ENCODE measurements around the gene ATRX. TPM values are rescaled to one million over a fixed set of nuclear protein-coding genes. Genes with fewer than 3 reads are reported as not detected.

Gene ATRX
- total RNA-seq, 1 donor from 2014 or later = 129 TPM

DNA sequence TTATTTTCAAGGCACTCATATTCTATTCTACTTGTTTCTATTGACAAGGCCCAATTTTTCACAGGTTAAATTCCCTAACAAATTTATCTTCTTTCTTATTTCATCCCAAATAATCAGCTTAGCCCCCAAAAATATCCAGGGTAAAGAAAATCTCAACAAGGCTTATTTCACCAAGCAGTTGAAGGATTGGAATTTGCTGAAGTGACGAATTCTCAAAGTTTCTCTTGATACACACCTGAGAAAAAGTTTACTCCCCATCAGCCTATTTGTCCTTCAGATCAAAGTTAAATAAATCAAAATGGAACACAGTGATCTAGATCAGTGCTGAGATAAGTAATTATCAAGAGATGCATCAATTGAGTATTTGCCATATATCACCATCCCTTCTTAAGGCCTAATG lies 106.9 kb downstream of the ATRX start:
- Histone ChIP-seq H3K9ac (no peak overlapping the region), H3K27ac (no peak overlapping the region), H3K4me2 (no peak overlapping the region), H3K9me3 (ENCODE audit: low read depth) (no peaks in the 10 kb centered on the region), H3K36me3 (peaks cover 6% of the 10 kb centered on the region), H3K27me3 (no peaks in the 10 kb centered on the region), H3K79me2 (ENCODE audit: low read depth) (peaks cover 17% of the 10 kb centered on the region), H3F3A (ENCODE audit: low read depth) (no peaks in the 10 kb centered on the region), H3K4me3 (no peak overlapping the region), H4K20me1 (ENCODE audit: low read depth) (no peaks in the 10 kb centered on the region), H2AFZ (replicated peaks) (no peak overlapping the region), H3K4me1 (no peaks in the 10 kb centered on the region)
- Mint-ChIP-seq H3K9me3 (no peaks in the 10 kb centered on the region), H3K27me3 (ENCODE audit: insufficient read depth, low read depth) (no peaks in the 10 kb centered on the region), H3K4me1 (no peaks in the 10 kb centered on the region), H3K27ac (no peak overlapping the region), H3K36me3 (peaks cover 11% of the 10 kb centered on the region), H3K4me3 (no peak overlapping the region)
- no peak for DNase-seq (ENCODE audit: low spot score)
- TF ChIP-seq, protein P1, sequence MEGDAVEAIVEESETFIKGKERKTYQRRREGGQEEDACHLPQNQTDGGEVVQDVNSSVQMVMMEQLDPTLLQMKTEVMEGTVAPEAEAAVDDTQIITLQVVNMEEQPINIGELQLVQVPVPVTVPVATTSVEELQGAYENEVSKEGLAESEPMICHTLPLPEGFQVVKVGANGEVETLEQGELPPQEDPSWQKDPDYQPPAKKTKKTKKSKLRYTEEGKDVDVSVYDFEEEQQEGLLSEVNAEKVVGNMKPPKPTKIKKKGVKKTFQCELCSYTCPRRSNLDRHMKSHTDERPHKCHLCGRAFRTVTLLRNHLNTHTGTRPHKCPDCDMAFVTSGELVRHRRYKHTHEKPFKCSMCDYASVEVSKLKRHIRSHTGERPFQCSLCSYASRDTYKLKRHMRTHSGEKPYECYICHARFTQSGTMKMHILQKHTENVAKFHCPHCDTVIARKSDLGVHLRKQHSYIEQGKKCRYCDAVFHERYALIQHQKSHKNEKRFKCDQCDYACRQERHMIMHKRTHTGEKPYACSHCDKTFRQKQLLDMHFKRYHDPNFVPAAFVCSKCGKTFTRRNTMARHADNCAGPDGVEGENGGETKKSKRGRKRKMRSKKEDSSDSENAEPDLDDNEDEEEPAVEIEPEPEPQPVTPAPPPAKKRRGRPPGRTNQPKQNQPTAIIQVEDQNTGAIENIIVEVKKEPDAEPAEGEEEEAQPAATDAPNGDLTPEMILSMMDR (IDR thresholded peaks at IDR 0.05) = no peak
- no peak for TF ChIP-seq EZH2phosphoT487 (IDR thresholded peaks at IDR 0.05)

DNA sequence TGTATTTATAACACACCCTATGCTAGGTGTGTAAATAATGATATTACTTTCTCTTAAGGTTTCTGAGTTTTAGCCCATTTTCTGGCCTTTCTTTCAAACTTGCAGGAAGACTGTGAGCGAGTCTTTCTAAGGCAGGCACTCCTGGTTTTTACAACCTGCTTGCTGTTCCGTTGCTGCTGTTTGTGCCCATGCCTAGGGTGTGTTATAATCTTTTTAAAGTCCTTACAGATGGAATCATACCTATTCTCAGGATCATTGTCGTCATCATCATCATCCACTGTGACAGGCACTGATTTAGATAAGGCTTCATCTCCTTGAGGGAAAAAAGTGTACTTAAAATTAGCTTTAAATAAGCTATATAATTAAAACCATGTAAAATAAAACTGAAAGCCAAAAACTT lies 110.0 kb downstream of the ATRX start:
- Mint-ChIP-seq H3K9me3 (no peaks in the 10 kb centered on the region), H3K36me3 (no peaks in the 10 kb centered on the region), H3K27me3 (ENCODE audit: insufficient read depth, low read depth) (no peaks in the 10 kb centered on the region), H3K27ac (no peak overlapping the region), H3K4me1 (no peaks in the 10 kb centered on the region), H3K4me3 (no peak overlapping the region)
- Histone ChIP-seq H3K9me3 (ENCODE audit: low read depth) (no peaks in the 10 kb centered on the region), H3K27ac (no peak overlapping the region), H2AFZ (replicated peaks) (no peak overlapping the region), H3K4me1 (no peaks in the 10 kb centered on the region), H3F3A (ENCODE audit: low read depth) (no peaks in the 10 kb centered on the region), H3K9ac (no peak overlapping the region), H3K4me3 (no peak overlapping the region), H3K27me3 (no peaks in the 10 kb centered on the region), H4K20me1 (ENCODE audit: low read depth) (no peaks in the 10 kb centered on the region), H3K36me3 (peaks cover 6% of the 10 kb centered on the region), H3K4me2 (no peak overlapping the region), H3K79me2 (ENCODE audit: low read depth) (peaks cover 17% of the 10 kb centered on the region)
- no peak for DNase-seq (ENCODE audit: low spot score)
- TF ChIP-seq EZH2phosphoT487 (IDR thresholded peaks at IDR 0.05) (no peak), EZH2 (IDR thresholded peaks at IDR 0.05) (no peak)
- TF ChIP-seq, protein P1 (IDR thresholded peaks at IDR 0.05) = no peak

DNA sequence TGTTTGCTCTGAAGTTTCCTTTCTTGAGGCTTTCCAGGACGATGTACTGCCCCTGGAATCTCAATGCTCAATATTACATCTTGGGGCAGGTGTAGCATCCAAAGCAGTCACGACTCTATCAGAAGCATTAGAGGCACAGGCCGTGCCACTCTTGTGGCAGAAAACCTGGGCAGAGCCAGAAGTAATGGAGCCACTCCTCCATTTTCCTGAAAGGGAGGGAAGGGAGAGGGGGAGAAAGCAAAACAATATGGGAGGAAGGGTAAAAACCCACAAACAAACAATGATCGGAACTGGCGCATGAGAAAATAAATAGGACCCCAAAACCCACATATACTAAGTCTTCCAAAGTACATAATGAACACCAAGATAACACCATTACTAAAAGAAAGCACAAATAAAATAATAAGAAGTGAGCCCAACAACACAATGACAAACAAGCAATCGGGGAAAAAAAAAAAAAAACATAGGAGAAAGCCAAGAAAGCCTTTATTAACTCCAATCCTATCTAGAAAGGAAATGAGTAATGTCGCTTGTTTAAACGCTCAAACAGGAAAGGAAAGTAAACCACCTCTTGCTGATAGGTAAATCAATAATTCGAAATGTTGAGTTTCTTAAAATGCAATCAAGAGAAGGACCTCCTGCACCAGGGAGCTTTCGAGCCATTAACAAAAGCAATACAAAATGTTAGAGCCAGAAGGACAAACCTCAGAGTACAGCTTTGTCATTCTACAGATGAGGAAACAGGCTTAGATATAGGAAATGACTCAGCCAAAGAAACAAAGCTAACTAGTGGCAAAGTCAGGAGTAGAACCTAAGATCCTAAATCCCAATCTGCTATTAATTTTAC lies 117.4 kb downstream of the ATRX start:
- H3K9me3 Mint-ChIP-seq = no peaks in the 10 kb centered on the region
- H3K79me2 ChIP-seq (ENCODE audit: low read depth) = no peaks in the 10 kb centered on the region
- no peak for DNase-seq (ENCODE audit: low spot score)
- H3K36me3 Mint-ChIP-seq = peaks cover 2% of the 10 kb centered on the region
- H3K9me3 ChIP-seq (ENCODE audit: low read depth) = peaks cover 6% of the 10 kb centered on the region
- no peak overlapping the region for H3K4me2 ChIP-seq
- no peak overlapping the region for H3K9ac ChIP-seq
- peaks cover 3% of the 10 kb centered on the region for H3F3A ChIP-seq (ENCODE audit: low read depth)
- no peaks in the 10 kb centered on the region for H3K27me3 Mint-ChIP-seq (ENCODE audit: insufficient read depth, low read depth)
- H3K36me3 ChIP-seq = no peaks in the 10 kb centered on the region
- no peak overlapping the region for H3K4me3 ChIP-seq
- TF ChIP-seq EZH2 (IDR thresholded peaks at IDR 0.05) (no peak), EZH2phosphoT487 (IDR thresholded peaks at IDR 0.05) (no peak)
- TF ChIP-seq, protein P1 (IDR thresholded peaks at IDR 0.05) = no peak
- no peak overlapping the region for H2AFZ ChIP-seq (replicated peaks)
- H3K27ac Mint-ChIP-seq = no peak overlapping the region
- no peak overlapping the region for H3K4me3 Mint-ChIP-seq
- no peaks in the 10 kb centered on the region for H3K4me1 Mint-ChIP-seq
- no peaks in the 10 kb centered on the region for H3K4me1 ChIP-seq
- peak overlapping the region; percentile 13 for H3K27ac ChIP-seq
- H4K20me1 ChIP-seq (ENCODE audit: low read depth) = no peaks in the 10 kb centered on the region
- no peaks in the 10 kb centered on the region for H3K27me3 ChIP-seq
